Measurements from ENCODE around the gene GMPPA.
A peak's percentile ranks its signal among the peaks of the same experiment; 100 is the strongest.

The GMPPA gene

DNA sequence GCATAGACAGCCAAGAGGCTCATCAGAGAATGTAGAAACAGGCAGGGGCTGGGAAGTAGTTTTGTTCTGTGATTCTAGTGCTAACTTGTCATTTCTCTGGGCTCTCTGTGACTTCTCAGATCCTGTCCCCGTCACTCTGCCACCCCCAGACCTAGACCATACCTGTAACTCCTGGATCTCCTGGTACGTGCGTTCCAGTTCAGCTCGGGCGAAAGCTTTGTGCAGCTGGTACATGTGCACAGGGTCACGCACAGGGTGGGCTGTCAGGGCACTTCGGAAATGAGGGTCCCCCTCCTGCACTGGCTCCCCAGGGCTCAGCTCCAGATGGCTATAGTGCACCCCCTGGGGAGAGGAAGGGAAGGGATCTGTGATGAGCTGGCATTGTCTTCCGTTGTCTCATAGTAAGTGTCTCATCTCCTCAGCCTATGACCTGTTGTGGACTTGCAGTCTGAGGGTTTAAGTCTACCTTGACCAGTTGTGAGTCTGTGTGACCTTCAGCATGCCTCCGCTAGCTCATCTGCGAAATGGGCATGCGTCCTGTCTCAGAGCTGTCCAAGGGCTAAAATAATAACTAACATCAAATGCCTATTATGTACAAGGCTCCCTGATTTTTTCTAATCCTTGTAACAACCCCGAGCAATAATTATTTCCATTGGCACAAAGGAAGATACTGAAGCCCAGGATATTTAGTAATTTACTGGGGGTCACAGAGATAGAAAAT, 42.3 kb downstream of the GMPPA start:
- DNase-seq = no peak

- DNase-seq = peak; percentile 83 to 88
Measured at GRCh38 chr2:219541611-219542180, 43.0 kb downstream of the GMPPA start.

GRCh38 chr2:219542931-219543595, 44.4 kb downstream of the GMPPA start:
- no peak for DNase-seq

GRCh38 chr2:219543596-219544358, 45.1 kb downstream of the GMPPA start, which contains the start of the genes CHPF and TMEM198:
CHPF (minus strand) TSS chr2:219543809; CDS start chr2:219543538, 271 bp downstream.
TMEM198 (plus strand) TSS chr2:219544028; CDS start chr2:219544728, 700 bp downstream.
- DNase-seq = peak; percentile 90 to 91

DNA sequence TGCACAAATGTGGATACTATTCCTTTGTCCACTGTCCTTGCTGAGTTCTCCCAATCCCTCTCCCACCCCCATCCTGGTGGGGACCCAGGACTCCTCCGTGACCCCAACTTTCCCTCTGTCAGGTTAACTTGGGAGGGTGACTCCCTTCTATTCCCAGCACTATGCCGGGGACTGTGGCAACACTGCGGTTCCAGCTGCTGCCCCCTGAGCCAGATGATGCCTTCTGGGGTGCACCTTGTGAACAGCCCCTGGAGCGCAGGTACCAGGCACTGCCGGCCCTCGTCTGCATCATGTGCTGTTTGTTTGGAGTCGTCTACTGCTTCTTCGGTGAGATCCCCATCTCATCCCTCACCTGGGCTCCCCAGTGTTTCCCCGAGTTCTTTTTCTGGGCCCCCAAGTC, 45.9 kb downstream of the GMPPA start:
- DNase-seq = no peak

GRCh38 chr2:219545295-219545942, 46.7 kb downstream of the GMPPA start:
- no peak for DNase-seq

- DNase-seq = no peak
Measured at GRCh38 chr2:219545943-219546352, 47.3 kb downstream of the GMPPA start.

GRCh38 chr2:219547621-219548020, 48.9 kb downstream of the GMPPA start:
- DNase-seq = no peak

DNA sequence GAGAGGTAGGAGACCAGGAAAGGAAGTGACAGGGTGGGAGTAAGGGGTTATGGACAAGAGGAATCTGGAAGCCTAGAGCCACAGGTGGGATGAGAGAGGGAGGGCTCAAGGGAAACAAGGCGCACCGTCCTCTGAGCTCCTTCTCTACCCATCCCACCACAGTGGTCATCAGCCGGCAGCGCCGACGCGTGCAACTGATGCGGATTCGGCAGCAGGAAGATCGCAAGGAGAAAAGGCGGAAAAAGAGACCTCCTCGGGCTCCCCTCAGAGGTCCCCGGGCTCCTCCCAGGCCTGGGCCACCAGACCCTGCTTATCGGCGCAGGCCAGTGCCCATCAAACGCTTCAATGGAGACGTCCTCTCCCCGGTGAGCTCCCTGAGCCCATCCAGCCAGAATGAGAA, 50.3 kb downstream of the GMPPA start:
- DNase-seq = no peak

- DNase-seq = no peak
Measured at GRCh38 chr2:219549619-219550018, 50.9 kb downstream of the GMPPA start.

DNA sequence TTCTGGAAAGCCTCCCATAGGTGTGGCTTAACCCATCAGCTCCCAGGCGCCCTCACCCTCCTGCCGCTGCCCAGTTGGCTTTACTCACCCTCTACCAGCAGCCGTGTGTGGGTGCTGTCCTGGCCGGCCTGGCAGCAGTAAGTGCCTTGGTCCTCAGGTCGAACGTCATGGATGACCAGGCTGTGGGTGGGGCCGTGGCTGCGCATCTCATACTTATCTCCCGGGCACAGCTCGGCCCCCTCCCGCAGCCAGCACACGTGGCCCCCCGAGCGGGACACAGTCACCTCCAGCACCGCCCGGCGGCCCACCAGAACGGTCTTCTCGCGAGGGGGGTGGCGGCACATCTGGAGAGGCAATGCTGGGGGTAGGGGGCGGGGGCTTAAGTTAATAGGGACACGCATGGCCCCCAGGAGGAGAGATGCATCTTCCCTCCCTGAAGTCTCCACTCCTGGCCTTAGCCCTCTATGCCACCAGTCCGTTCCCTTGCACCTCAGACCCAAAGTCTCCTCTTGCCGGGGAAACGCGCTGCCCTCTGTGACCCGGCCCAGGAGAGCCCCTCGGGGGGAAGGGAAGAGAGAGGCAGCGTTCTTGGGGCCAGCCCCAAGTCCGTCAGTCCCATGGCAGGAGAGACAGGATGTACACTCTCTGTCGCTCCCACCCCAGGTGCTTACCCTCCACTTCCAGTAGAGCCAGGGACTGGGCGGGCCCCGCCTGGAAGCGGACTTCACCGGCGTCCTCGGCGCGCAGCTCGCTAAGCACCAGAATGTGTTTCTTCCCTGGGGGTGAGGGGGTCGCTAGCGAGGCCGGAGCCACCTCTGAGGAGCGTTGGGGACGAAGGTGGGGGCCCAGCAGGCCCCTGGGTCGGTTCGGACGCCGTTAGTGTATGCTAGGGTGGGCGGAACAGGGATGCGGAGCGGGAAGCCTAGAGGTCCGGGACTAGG, 53.0 kb downstream of the GMPPA start:
- DNase-seq = no peak

GRCh38 chr2:219552382-219553167, 53.9 kb downstream of the GMPPA start:
- DNase-seq = peak; percentile 76 to 80

DNA sequence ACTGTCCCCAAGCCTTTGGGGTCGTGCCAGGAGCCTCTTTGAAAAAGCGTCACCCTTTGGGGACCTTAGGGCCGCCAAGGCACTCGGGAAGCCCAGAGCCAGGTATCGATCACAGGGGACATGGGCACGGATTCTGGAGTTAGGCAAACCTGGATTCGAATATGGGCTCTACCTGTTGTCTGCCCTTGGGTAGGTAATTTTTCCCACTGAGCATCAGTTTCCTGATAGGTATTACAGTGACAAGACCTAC, 54.4 kb downstream of the GMPPA start:
- no peak for DNase-seq

DNA sequence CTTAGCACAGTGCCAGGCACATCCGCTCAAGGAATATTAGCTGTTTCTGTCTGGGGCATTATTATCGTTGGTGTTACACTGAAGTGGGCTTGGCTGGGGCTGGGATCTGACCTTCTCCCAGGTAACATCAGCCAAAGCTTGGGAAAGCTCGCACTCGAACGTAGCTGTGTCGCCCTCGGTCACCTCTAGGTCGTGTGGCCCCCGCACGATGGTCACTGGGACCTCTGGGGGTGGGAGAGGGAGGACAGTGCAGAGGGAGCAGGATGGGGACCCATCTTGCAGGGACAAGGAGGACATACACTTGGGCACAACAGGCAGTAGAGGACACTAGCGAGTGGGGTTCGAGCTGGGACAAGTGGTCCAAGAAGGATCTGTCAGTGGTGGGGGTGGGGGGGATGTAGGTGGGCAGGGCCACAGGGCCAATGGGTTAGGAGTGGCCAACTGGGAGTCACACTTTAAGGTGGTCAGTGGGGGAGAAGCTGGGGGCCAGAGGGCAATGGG, 54.8 kb downstream of the GMPPA start:
- no peak for DNase-seq

- DNase-seq = no peak
Measured at GRCh38 chr2:219554350-219554749, 55.7 kb downstream of the GMPPA start.

GRCh38 chr2:219555956-219556355, 57.3 kb downstream of the GMPPA start:
- DNase-seq = no peak

DNA sequence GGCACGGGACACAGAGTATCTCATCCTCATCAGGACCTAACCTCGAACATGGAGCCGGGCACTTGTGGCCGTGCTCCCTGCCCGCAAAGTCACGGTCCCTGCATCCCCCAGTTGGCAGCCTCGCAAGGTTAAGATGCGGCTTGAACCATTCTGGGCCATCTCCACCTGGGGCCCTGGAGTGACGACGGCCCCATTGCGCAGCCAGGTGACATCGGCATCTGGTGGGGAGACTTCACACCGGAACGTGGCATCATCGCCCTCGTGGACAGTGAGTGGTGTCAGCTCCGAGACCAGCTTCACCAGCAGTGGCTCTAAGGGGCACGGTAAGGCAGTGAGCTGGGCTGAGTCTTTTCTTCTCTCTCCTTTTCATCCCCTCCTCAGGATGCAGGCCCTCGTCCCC, 57.7 kb downstream of the GMPPA start:
- no peak for DNase-seq

Measured in activated CD4-positive, alpha-beta T cell treated with anti-CD3 and anti-CD28 coated beads for 4 hours (primary cell).